K562 (cell line): Measurements from ENCODE around the gene RPL36AL. TPM values are rescaled to one million over a fixed set of nuclear protein-coding genes. Genes with fewer than 3 reads are reported as not detected.
A peak's percentile ranks its signal among the peaks of the same experiment; 100 is the strongest.

ENCODE experiments used
- ARHGAP35 ChIP-seq: fragments of 450-650 bp; IDR thresholded peaks from 2 replicates; pipeline ENCODE4 v1.6.1; 2018; ENCODE audit not compliant: partially characterized antibody
- ATF2 ChIP-seq: sonication (generic); formaldehyde crosslinking; IDR thresholded peaks from 2 replicates; pipeline ENCODE4 v1.8.1; 2022; ENCODE audit warnings: missing genetic modification reagents
- COPS2 ChIP-seq: fragments of 450-650 bp; conservative IDR thresholded peaks from 2 replicates; pipeline ENCODE4 v1.6.1; 2016; ENCODE audit warnings: mild to moderate bottlenecking, moderate library complexity
- GTF2B ChIP-seq: IDR thresholded peaks from 2 replicates; pipeline ENCODE4 v1.6.1; 2011; ENCODE audit not compliant: insufficient read length; ENCODE audit errors: extremely low read depth
- HMGN3 ChIP-seq: IDR thresholded peaks from 2 replicates; pipeline ENCODE4 v1.6.1; 2011; ENCODE audit warnings: borderline replicate concordance, low read depth, mild to moderate bottlenecking, mixed read lengths, low read length; ENCODE audit not compliant: insufficient read length; ENCODE audit errors: extremely low read depth
- MAZ ChIP-seq, 2 experiments: fragments of 450-650 bp in 1 of 2; sonication (generic) in 1 of 2; formaldehyde crosslinking; IDR thresholded peaks in 1 of 2; conservative IDR thresholded peaks in 1 of 2; 2 replicates each; pipeline versions ENCODE4 v1.4.0 to v1.5.0; 2020; ENCODE audit warnings: mild to moderate bottlenecking in 1 of 2, missing genetic modification reagents in 1 of 2
- MBD1 ChIP-seq: fragments of 250-450 bp; sonication (Bioruptor Pico); IDR thresholded peaks from 2 replicates; pipeline ENCODE4 v1.8.0; 2022; ENCODE audit warnings: inconsistent platforms
- MIER1 ChIP-seq: fragments of 450-650 bp; IDR thresholded peaks from 2 replicates; pipeline ENCODE4 v1.6.1; 2016; ENCODE audit warnings: antibody characterized with exemption, mild to moderate bottlenecking, low read depth
- NFRKB ChIP-seq: fragments of 450-650 bp; IDR thresholded peaks from 2 replicates; pipeline ENCODE4 v1.6.1; 2016; ENCODE audit warnings: low read depth
- PCBP2 ChIP-seq: fragments of 200-400 bp; formaldehyde crosslinking; IDR thresholded peaks from 2 replicates; pipeline ENCODE4 v1.6.1; 2018; ENCODE audit warnings: low read length, low read depth, mild to moderate bottlenecking, moderate library complexity; ENCODE audit not compliant: poor library complexity, severe bottlenecking
- SMAD1 ChIP-seq: fragments of 150-350 bp; IDR thresholded peaks from 2 replicates; pipeline ENCODE4 v1.6.1; 2014; ENCODE audit warnings: low read length, low read depth; ENCODE audit not compliant: partially characterized antibody
- TCFL5 ChIP-seq: fragments of 250-450 bp; sonication (Bioruptor Pico); conservative IDR thresholded peaks from 2 replicates; pipeline ENCODE4 v1.6.1; 2021; ENCODE audit warnings: mild to moderate bottlenecking, moderate library complexity, matching md5 sums
- ZBTB5 ChIP-seq: fragments of 450-650 bp; IDR thresholded peaks from 2 replicates; pipeline ENCODE4 v1.6.1; 2017; ENCODE audit warnings: antibody characterized with exemption
- ZC3H8 ChIP-seq: fragments of 450-650 bp; IDR thresholded peaks from 2 replicates; pipeline ENCODE4 v1.6.1; 2017
- ZMIZ1 ChIP-seq, 2 experiments: fragments of 150-350 bp in 1 of 2; IDR thresholded peaks; 2 replicates each; pipeline ENCODE4 v1.6.1; 2012 to 2016; ENCODE audit warnings: low read depth in 2 of 2, low read length in 2 of 2, mild to moderate bottlenecking in 1 of 2, moderate library complexity in 1 of 2
- ZNF583 ChIP-seq: fragments of 250-450 bp; sonication (Bioruptor Pico); IDR thresholded peaks from 2 replicates; pipeline ENCODE4 v1.4.0; 2020
- ZNF766 ChIP-seq: fragments of 200-800 bp; sonication (Bioruptor generic); conservative IDR thresholded peaks from 2 replicates; pipeline ENCODE4 v1.6.1; 2016; ENCODE audit warnings: missing genetic modification characterization, missing compliant biosample characterization
- polyA plus RNA-seq, 8 experiments: library from polyadenylated mRNA; depleted of rRNA in 4 of 8; stranded (reverse) in 5 of 8; unstranded in 3 of 8; fragments of >200 nt; fragmentation: Nextera tagmentation in 2 of 8; fragmentation: Illumina TruSeq in 1 of 8; extraction: Ambion mirVana in 2 of 8; extraction: Trizol in 1 of 8; gene quantifications; 2 replicates each; pipeline versions ENCODE4 v1.2.1 to v1.2.3, GENCODE V29; 2011 to 2014; ENCODE audit warnings: inconsistent platforms in 1 of 8, missing spikeins in 1 of 8
- total RNA-seq, 7 experiments: library from RNA; depleted of rRNA in 6 of 7; stranded (reverse); fragments of >200 nt in 6 of 7; fragmentation: Illumina TruSeq in 2 of 7; extraction: Trizol in 2 of 7; gene quantifications; 2 replicates each; pipeline versions ENCODE4 v1.2.1 to v1.2.3, GENCODE V29; 2011 to 2021; ENCODE audit warnings: low replicate concordance in 1 of 7

RPL36AL gene
- total and polyA plus RNA-seq, 9 of the 15 experiments (the other 6 are each of a cell fraction or from before 2014, with no cell fraction given) = 146 to 674 (median 360) TPM

- TF ChIP-seq NFRKB (peak; percentile 91; the same call in 1 of the 2 replicates), ZBTB5 (no peak), ZNF766 (0 out of 2 replicates have a peak, but pooled peaks have one; percentile 21), ATF2 (CRISPR knock-in tag) (no peak), ARHGAP35 (no peak), ZNF583 (CRISPR knock-in tag) (no peak), ZC3H8 (no peak), MBD1 (CRISPR knock-in tag) (no peak), HMGN3 (peak; percentile 18), GTF2B (peak; percentile 19), TCFL5 (no peak), PCBP2 (no peak), ZMIZ1 (IDR thresholded peaks at IDR 0.05; ENCODE audit: low read depth in 2 of 2, low read length in 2 of 2) (no peak), SMAD1 (no peak), COPS2 (no peak), MIER1 (no peak), MAZ (CRISPR knock-in tag; conservative IDR thresholded peaks at IDR 0.05 in 1 of 2, IDR thresholded peaks at IDR 0.05 in 1 of 2) (peak; percentile 36 to 48; a peak in 1 of 4 replicates)
Measured at GRCh38 chr14:49598485-49599300, 21.7 kb downstream of the RPL36AL start, which contains the start of gene LRR1 (continued).
